Mesothelial cell of epicardium (in vitro differentiated cells): ENCODE measurements around the gene WASF3. TPM values are rescaled to one million over a fixed set of nuclear protein-coding genes. Genes with fewer than 3 reads are reported as not detected.
A peak's percentile ranks its signal among the peaks of the same experiment; 100 is the strongest.

ENCODE experiments used
- DNase-seq, 2 experiments: peaks; one replicate each; pipeline ENCODE4 v3.0.0; 2021; ENCODE audit warnings: low spot score in 2 of 2; ENCODE audit not compliant: unreplicated experiment in 2 of 2
- H3K27ac Mint-ChIP-seq: 2 replicates; pipeline ENCODE4 v1.8.0; 2021; ENCODE audit warnings: mixed read lengths
- H3K27me3 Mint-ChIP-seq: 2 replicates; pipeline ENCODE4 v1.8.0; 2021; ENCODE audit warnings: low read depth, mixed read lengths
- H3K36me3 Mint-ChIP-seq: 2 replicates; pipeline ENCODE4 v1.8.0; 2021; ENCODE audit warnings: mixed read lengths
- H3K4me1 Mint-ChIP-seq: 2 replicates; pipeline ENCODE4 v1.8.0; 2021; ENCODE audit warnings: mixed read lengths
- H3K4me3 Mint-ChIP-seq: 2 replicates; pipeline ENCODE4 v1.8.0; 2021; ENCODE audit warnings: mild to moderate bottlenecking, moderate library complexity, mixed read lengths
- H3K9me3 Mint-ChIP-seq: 2 replicates; pipeline ENCODE4 v1.8.0; 2021; ENCODE audit warnings: mixed read lengths
- CTCF ChIP-seq: fragments of 200-600 bp; sonication (generic); IDR thresholded peaks from one replicate; pipeline ENCODE4 v1.5.0; 2021; ENCODE audit warnings: antibody characterized with exemption; ENCODE audit not compliant: unreplicated experiment
- total RNA-seq: library from RNA; stranded (reverse); gene quantifications from 3 replicates; pipeline ENCODE4 v1.2.1, GENCODE V29; 2021

Gene WASF3
- total RNA-seq, 1 donor from 2014 or later, result 19.4 TPM

- Mint-ChIP-seq H3K4me3 (no peak overlapping the region), H3K27ac (no peak overlapping the region), H3K27me3 (peaks cover 50% of the 10 kb centered on the region)
Measured at GRCh38 chr13:26548205-26548765, 9.2 kb upstream of the WASF3 start.

GRCh38 chr13:26549713-26550112, 7.8 kb upstream of the WASF3 start:
- H3K4me1 Mint-ChIP-seq, result no peaks in the 10 kb centered on the region
- DNase-seq, result no peak
- H3K36me3 Mint-ChIP-seq, result no peaks in the 10 kb centered on the region
- H3K4me3 Mint-ChIP-seq, result no peak overlapping the region
- H3K27ac Mint-ChIP-seq, result no peak overlapping the region
- peaks cover 42% of the 10 kb centered on the region for H3K27me3 Mint-ChIP-seq
- no peaks in the 10 kb centered on the region for H3K9me3 Mint-ChIP-seq
- TF ChIP-seq CTCF, result no peak

More at GRCh38 chr13:26548205-26548765, 9.2 kb upstream of the WASF3 start:
- no peak for TF ChIP-seq CTCF
- Mint-ChIP-seq H3K9me3 (no peaks in the 10 kb centered on the region), H3K4me1 (no peaks in the 10 kb centered on the region), H3K36me3 (no peaks in the 10 kb centered on the region)
- no peak for DNase-seq

GRCh38 chr13:26551255-26551860, 6.1 kb upstream of the WASF3 start:
- no peak for TF ChIP-seq CTCF
- no peak overlapping the region for H3K27ac Mint-ChIP-seq
- no peaks in the 10 kb centered on the region for H3K36me3 Mint-ChIP-seq
- DNase-seq, result no peak
- H3K9me3 Mint-ChIP-seq, result peaks cover 4% of the 10 kb centered on the region
- no peaks in the 10 kb centered on the region for H3K4me1 Mint-ChIP-seq
- peaks cover 52% of the 10 kb centered on the region for H3K27me3 Mint-ChIP-seq
- no peak overlapping the region for H3K4me3 Mint-ChIP-seq

GRCh38 chr13:26555413-26555812, 2.1 kb upstream of the WASF3 start:
- no peak for TF ChIP-seq CTCF

GRCh38 chr13:26557051-26557392, 461 bp upstream of the WASF3 start:
- no peak for TF ChIP-seq CTCF
- H3K27ac Mint-ChIP-seq, result no peak overlapping the region
- peaks cover 9% of the 10 kb centered on the region for H3K4me1 Mint-ChIP-seq
- peaks cover 52% of the 10 kb centered on the region for H3K27me3 Mint-ChIP-seq
- H3K9me3 Mint-ChIP-seq, result peaks cover 4% of the 10 kb centered on the region
- peak overlapping the region; percentile 64 for H3K4me3 Mint-ChIP-seq
- no peak for DNase-seq
- H3K36me3 Mint-ChIP-seq, result no peaks in the 10 kb centered on the region

More at GRCh38 chr13:26555413-26555812, 2.1 kb upstream of the WASF3 start:
- H3K36me3 Mint-ChIP-seq, result no peaks in the 10 kb centered on the region
- H3K4me1 Mint-ChIP-seq, result peaks cover 9% of the 10 kb centered on the region
- H3K27me3 Mint-ChIP-seq, result peaks cover 66% of the 10 kb centered on the region
- no peak overlapping the region for H3K27ac Mint-ChIP-seq
- peaks cover 4% of the 10 kb centered on the region for H3K9me3 Mint-ChIP-seq
- no peak for DNase-seq
- H3K4me3 Mint-ChIP-seq, result no peak overlapping the region
